HG03196 (cell line): ENCODE measurements around the gene MEPCE.
A peak's percentile ranks its signal among the peaks of the same experiment; 100 is the strongest.

Source experiments
- ATAC-seq: cut with Tn5 transposase; IDR thresholded peaks from one replicate; pipeline ENCODE4 v1.9.1; 2021; ENCODE audit not compliant: unreplicated experiment

Gene MEPCE

GRCh38 chr7:100456562-100456961 lies 26.9 kb downstream of the MEPCE start:
- ATAC-seq = no peak

DNA sequence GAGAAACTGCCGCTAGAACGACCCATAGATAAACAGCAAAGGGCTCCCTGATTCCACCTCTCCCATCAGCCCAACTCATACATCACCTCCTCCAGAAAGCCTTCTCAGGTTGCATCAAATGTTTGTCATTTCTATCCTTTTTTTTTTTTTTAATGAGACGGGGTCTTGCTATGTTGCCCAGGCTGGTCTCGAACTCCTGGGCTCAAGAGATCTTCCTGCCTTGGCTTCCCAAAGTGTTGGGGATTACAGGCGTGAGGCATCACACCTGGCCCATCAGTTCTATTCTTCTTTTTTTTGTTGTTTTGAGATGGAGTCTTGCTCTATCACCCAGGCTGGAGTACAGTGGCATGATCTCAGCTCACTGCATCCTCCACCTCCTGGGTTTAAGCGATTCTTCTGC lies 27.4 kb downstream of the MEPCE start:
- no peak for ATAC-seq

GRCh38 chr7:100464210-100464660 lies 34.6 kb downstream of the MEPCE start, which contains the start of gene SPACDR:
TSS of gene SPACDR (minus strand) at chr7:100464260. CDS start at chr7:100464025, 235 bp downstream.
- no peak for ATAC-seq

- ATAC-seq = no peak
These were observed 35.2 kb downstream of the MEPCE start for GRCh38 chr7:100464791-100465190.

GRCh38 chr7:100465299-100465698 lies 35.7 kb downstream of the MEPCE start:
- ATAC-seq = no peak

DNA sequence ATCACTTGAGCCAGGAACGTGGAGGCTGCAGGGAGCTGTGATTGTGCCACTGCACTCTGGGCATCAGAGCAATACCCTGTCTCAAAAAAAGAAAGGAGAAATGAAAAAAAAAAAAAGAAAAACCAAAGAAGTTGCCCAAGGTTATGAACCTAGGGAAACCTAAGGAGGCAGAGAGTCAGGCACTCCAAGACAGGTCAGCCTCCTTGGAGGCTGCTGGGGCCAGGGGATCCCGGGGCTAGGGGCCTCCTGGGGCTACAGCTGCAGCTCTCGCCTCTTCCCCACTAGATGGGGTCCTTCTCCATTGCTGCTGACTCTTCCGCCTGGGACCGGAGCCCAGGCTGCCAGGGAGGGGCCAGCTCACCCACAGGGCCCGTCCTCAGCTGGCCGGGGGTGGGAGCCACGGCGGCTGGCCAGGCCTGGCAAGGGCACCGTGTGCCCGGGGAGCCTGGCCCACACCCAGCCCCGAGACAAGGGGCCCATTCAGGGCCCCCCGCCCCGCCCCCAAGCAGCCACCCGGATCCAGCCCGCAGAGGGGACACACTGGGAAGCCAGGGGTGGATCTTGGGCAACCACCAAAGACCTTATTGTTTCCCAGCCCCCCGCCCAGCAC lies 36.2 kb downstream of the MEPCE start:
- no peak for ATAC-seq

DNA sequence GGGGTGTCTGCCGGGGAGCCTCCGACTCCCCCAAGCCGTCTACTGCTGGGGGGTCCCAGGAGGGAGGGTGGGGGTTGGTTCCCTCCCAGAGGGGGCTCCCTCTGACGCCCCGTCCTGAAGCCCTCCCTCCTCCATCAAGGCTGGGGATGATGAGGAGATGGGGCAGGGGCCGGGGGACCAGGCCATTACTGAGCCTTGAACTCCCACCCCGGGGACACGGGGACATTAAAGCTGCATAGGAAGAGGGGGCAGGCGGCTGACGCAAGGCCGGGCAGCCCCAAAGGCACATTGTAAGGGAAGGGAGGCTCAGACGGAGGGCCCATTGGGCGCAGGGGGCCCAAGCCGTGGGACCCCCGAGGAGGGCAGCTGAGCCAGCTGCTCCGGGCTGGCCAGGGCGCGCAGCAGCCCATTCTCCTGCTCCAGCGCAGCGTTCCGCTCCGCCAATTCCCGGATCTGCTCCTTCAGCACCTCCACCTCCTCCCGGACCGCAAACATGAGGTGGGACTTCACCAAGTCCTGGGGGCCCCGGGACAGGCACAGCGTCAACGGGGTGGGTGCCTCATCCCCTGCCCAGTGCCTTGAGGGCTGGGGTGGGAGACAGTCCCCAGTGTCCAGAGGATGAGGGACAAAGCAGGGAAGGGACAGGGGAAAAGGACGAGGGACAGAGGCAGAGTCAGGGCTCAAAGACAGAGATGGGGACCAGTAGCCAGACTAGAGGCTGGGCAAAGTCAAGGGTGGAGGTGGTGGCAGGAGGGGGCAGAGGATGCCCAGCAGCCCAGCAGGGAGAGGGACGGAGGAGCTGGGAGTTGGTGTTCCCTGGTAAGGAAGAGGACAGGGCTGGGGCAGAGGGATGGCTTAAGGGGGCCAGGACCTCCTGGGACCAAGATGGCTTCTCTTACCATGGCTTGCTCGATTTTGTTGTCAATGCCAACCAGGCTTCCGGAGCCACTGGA lies 37.3 kb downstream of the MEPCE start:
- ATAC-seq = no peak

GRCh38 chr7:100467638-100468373 lies 38.2 kb downstream of the MEPCE start:
- ATAC-seq = no peak

GRCh38 chr7:100469227-100470044 lies 39.8 kb downstream of the MEPCE start:
- peak; percentile 47 for ATAC-seq

DNA sequence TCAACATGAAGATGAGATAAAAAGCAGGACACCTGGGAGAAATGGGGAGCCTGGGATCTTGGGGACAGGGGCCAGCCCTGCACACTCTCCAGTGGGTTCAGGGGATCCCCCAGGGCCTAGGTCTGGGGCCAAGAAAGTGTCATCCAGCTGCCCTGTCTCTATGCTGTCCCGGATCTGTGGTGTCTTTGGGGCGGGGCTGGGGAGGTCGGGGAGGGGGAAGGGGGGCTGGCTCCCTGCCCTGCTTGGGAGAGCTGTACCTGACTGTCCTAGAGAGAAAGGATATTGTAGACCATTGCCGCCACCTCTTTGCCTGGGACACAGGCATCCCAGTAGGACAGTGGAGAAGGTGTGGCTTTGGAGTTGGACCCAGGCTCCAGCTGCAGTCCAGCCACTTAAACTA lies 41.4 kb downstream of the MEPCE start:
- no peak for ATAC-seq

- ATAC-seq = no peak
These were observed 42.7 kb downstream of the MEPCE start for GRCh38 chr7:100472121-100472851.

- no peak for ATAC-seq
These were observed 43.3 kb downstream of the MEPCE start for GRCh38 chr7:100472854-100473499.

DNA sequence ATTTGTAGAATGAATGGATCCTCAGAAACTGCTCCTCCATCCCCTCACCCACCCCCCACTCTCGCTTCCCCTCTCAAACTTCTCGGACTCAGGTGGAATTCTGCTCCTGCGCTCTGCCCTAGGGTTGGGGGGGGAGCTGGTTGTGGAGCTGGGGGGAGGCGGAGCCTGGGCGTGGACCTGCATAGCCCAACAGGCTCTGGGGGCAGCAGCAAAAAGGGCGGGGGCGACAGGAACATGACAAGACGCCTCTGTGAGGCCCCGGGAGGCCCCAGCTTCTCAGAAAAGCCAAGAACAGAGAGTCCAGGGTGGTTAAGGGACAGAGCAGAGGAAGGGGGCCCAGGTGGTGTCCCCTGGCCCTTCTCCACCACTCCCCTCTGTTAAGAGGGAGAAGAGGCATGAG lies 45.9 kb downstream of the MEPCE start:
- ATAC-seq = no peak

DNA sequence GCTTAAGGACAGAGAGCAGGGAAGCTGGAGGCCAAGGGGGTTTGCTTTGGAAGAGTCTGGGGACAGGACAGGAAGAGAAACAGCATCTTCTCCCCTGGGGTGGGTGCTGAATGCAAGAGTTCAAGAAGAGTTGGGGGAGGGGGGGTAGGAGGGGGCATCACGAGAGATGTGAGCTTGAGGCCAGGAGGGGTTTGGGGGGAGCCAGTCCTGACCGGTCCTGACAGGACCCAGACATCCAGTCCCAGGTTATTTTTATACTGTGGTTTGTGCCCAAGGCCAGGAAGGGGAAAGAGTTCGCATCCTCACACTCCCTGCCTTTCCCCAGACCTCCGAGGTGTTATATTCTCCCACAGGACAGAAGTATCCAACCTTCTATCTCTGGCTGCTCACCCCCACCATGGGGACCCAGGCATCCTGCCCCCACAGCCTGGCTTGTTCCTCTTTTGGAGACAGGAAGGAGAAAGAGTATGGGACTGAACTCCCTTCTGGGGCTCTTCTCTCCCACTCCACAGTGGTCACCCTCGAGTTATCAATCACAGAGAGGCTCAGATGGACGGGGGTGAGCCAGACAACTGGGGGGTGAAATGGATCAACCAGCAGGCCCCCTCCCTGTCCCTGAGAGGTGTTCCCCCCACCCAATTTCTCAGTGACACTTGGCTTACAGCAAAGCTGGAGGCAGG lies 46.6 kb downstream of the MEPCE start:
- ATAC-seq = no peak

GRCh38 chr7:100476903-100477870 lies 47.6 kb downstream of the MEPCE start:
- ATAC-seq = no peak

- no peak for ATAC-seq
These were observed 48.2 kb downstream of the MEPCE start for GRCh38 chr7:100477871-100478267.

GRCh38 chr7:100478958-100479660 lies 49.5 kb downstream of the MEPCE start, which contains the start of gene TSC22D4:
TSS of gene TSC22D4 (minus strand) at chr7:100479214. CDS start at chr7:100478038, 1,176 bp downstream.
- peak; percentile 50 for ATAC-seq
